A172 (cell line): Measurements from ENCODE around the gene POLR2L. TPM values are rescaled to one million over a fixed set of nuclear protein-coding genes. Genes with fewer than 3 reads are reported as not detected.

ENCODE experiments used
- DNase-seq: peaks from one replicate; pipeline ENCODE4 v3.0.0-alpha.2; 2015; ENCODE audit warnings: low spot score
- total RNA-seq: library from RNA; depleted of rRNA; stranded (reverse); fragments of >200 nt; shearing (Covaris generic); gene quantifications from 2 replicates; pipeline ENCODE4 v1.2.3, GENCODE V29; 2014

POLR2L gene
- total RNA-seq, 1 experiment from 2014 or later = 132 TPM

- DNase-seq = no peak
Measured at GRCh38 chr11:839280-839623, 3.1 kb downstream of the POLR2L start.

- DNase-seq = no peak
Measured at GRCh38 chr11:838441-839279, 3.7 kb downstream of the POLR2L start.

GRCh38 chr11:837990-838307 is 4.4 kb downstream of the POLR2L start:
- no peak for DNase-seq

GRCh38 chr11:837189-837989 is 4.9 kb downstream of the POLR2L start:
- peak; percentile 86 for DNase-seq

- no peak for DNase-seq
Measured at GRCh38 chr11:836700-837099, 5.6 kb downstream of the POLR2L start.

- DNase-seq = no peak
Measured at GRCh38 chr11:836274-836673, 6.1 kb downstream of the POLR2L start.

- peak; percentile 96 for DNase-seq
Measured at GRCh38 chr11:834371-835316, 7.7 kb downstream of the POLR2L start.

- no peak for DNase-seq
Measured at GRCh38 chr11:833849-834311, 8.4 kb downstream of the POLR2L start.

- peak; percentile 50 for DNase-seq
Measured at GRCh38 chr11:833114-833791, 9.1 kb downstream of the POLR2L start.

- DNase-seq = peak; percentile 62
Measured at GRCh38 chr11:832529-833113, 9.7 kb downstream of the POLR2L start, which contains the start of gene CD151. Gene CD151, plus strand, starts transcription at chr11:832952. Its CDS starts 3,118 bp downstream, at chr11:836070.

- DNase-seq = no peak
Measured at GRCh38 chr11:831961-832528, 10.3 kb downstream of the POLR2L start.

- DNase-seq = peak; percentile 91
Measured at GRCh38 chr11:831118-831864, 11.0 kb downstream of the POLR2L start.

GRCh38 chr11:830295-831117 is 11.8 kb downstream of the POLR2L start:
- DNase-seq = no peak

- no peak for DNase-seq
Measured at GRCh38 chr11:829847-830294, 12.5 kb downstream of the POLR2L start.

GRCh38 chr11:829176-829846 is 13.0 kb downstream of the POLR2L start:
- no peak for DNase-seq

GRCh38 chr11:828506-829175 is 13.7 kb downstream of the POLR2L start:
- no peak for DNase-seq

- DNase-seq = no peak
Measured at GRCh38 chr11:827897-828192, 14.5 kb downstream of the POLR2L start, which contains the start of gene CRACR2B. Gene CRACR2B, plus strand, starts transcription at chr11:827919. Its CDS starts 689 bp downstream, at chr11:828608.
